Ovary (tissue), 9 donors: ENCODE measurements around the gene SLC1A3. TPM values are rescaled to one million over a fixed set of nuclear protein-coding genes. Genes with fewer than 3 reads are reported as not detected.

Experiments
- DNase-seq, 5 donors: peaks; one replicate each; pipeline ENCODE4 v3.0.0-alpha.2; 2019 to 2020
- H3K27ac ChIP-seq, 2 donors: fragments of 200-600 bp; one replicate each; pipeline versions ENCODE4 v1.5.1 to v1.8.0; 2019 to 2022
- H3K27me3 ChIP-seq: fragments of 200-600 bp; one replicate; pipeline ENCODE4 v1.8.0; 2022
- H3K36me3 ChIP-seq: fragments of 200-600 bp; sonication (generic); one replicate; pipeline ENCODE4 v1.5.1; 2019
- H3K4me1 ChIP-seq: one replicate; pipeline ENCODE4 v1.8.1; 2013; ENCODE audit warnings: mild to moderate bottlenecking, moderate library complexity; ENCODE audit not compliant: insufficient read depth
- H3K4me3 ChIP-seq: fragments of 200-600 bp; sonication (generic); one replicate; pipeline ENCODE4 v1.5.1; 2017
- H3K9me3 ChIP-seq, 2 donors: fragments of 200-600 bp in 1 of 2; sonication (generic) in 1 of 2; one replicate each; pipeline versions ENCODE4 v1.5.1 to v1.8.1; 2013 to 2019; ENCODE audit warnings: mild to moderate bottlenecking in 1 of 2, moderate library complexity in 1 of 2
- EP300 ChIP-seq: sonication (generic); formaldehyde crosslinking; IDR thresholded peaks from one replicate; pipeline ENCODE4 v1.6.1; 2017; ENCODE audit warnings: antibody characterized with exemption
- POLR2A ChIP-seq: fragments of 450-650 bp; IDR thresholded peaks from one replicate; pipeline ENCODE4 v1.6.1; 2017; ENCODE audit warnings: antibody characterized with exemption, mild to moderate bottlenecking, moderate library complexity
- WGBS, 3 donors: extraction: QIAGEN DNeasy Blood & Tissue Kit in 1 of 3; methylation state at CpG; one replicate each; pipeline versions ENCODE4 v1.1.5 to v1.1.7; 2013 to 2017; 5-methylcytosine and 5-hydroxymethylcytosine counted together
- intact Hi-C, 4 donors: fragments of 100-400 bp; cut with DNase I; formaldehyde crosslinking; loops; one replicate each; pipeline versions ENCODE4 v1.11.0 to v1.15.1; 2022 to 2023
- polyA plus RNA-seq, 2 donors: library from polyadenylated mRNA; stranded (reverse); fragments of 200-250 nt in 1 of 2; fragments of 350-450 nt in 1 of 2; fragmentation: Illumina TruSeq in 1 of 2; extraction: RNeasy Lipid Tissue Mini Kit (QIAGEN cat#74804) in 1 of 2; gene quantifications; one replicate each; pipeline ENCODE4 v1.2.3, GENCODE V29; 2013 to 2014
- total RNA-seq, 7 donors: library from RNA; depleted of rRNA in 2 of 7; stranded (reverse); fragments of >200 nt in 2 of 7; fragmentation: NEBNext Ultra II Directional in 3 of 7; extraction: Animal tissue kit (Norgen Biotek cat#: 25700) in 3 of 7; gene quantifications; one replicate each; pipeline versions ENCODE4 v1.1.0 to v1.2.4, GENCODE V29; 2016 to 2023
- TF ChIP-seq, protein P1 (sequence below), 3 donors: fragments of 450-650 bp in 2 of 3; fragments of 200-600 bp in 1 of 3; IDR thresholded peaks; one replicate each; pipeline versions ENCODE4 v1.5.1 to v1.8.0; 2016 to 2022; ENCODE audit warnings: antibody characterized with exemption in 3 of 3, mild to moderate bottlenecking in 1 of 3
- donor health status: DM: no; HTN: no; CAD: no; lungs with moderate emphysema.
- donor health status: DM: no; HTN: no; CAD: no.
- donor health status: Bipolar disorder and iron deficiency.
- donor health status: DM: yes; HTN: yes; CAD: no.
- donor health status: DM: no; HTN: no; CAD: no.
- donor health status: DM: yes; HTN: yes; CAD: no.

The SLC1A3 gene
- total and polyA plus RNA-seq, 9 donors = 5.2 to 72.3 (median 36.7) TPM

DNA sequence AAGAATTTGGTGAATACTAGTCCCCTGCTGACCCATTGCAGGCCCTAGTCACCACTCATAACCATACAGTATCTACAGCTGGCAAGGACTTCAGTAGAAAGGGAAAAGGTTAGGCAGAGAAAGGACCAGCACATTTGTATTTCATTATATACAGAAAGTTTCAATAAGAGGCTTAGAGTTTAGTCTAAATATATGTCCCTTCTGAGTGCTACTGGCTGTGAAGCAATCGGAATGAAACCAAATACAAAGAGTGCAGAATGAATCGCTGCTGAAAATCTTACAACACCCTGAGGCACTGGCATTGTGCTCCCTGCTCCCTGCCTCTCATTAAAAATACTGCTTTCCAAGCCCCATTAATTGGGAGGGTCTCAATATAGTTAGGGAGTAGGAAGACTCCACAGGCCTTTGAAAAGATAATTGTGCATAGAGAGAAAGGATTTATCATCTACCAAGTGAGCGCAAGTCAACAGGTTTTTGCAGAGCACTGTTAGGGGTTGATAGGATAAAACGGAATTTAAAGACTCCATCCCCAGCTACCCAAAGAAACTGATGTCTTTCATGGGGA is 110.8 kb downstream of the SLC1A3 start:
- Histone ChIP-seq H3K27ac (no peak overlapping the region), H3K4me1 (no peaks in the 10 kb centered on the region), H3K36me3 (no peaks in the 10 kb centered on the region), H3K4me3 (no peak overlapping the region), H3K27me3 (no peaks in the 10 kb centered on the region), H3K9me3 (no peaks in the 10 kb centered on the region)
- TF ChIP-seq, protein P1, sequence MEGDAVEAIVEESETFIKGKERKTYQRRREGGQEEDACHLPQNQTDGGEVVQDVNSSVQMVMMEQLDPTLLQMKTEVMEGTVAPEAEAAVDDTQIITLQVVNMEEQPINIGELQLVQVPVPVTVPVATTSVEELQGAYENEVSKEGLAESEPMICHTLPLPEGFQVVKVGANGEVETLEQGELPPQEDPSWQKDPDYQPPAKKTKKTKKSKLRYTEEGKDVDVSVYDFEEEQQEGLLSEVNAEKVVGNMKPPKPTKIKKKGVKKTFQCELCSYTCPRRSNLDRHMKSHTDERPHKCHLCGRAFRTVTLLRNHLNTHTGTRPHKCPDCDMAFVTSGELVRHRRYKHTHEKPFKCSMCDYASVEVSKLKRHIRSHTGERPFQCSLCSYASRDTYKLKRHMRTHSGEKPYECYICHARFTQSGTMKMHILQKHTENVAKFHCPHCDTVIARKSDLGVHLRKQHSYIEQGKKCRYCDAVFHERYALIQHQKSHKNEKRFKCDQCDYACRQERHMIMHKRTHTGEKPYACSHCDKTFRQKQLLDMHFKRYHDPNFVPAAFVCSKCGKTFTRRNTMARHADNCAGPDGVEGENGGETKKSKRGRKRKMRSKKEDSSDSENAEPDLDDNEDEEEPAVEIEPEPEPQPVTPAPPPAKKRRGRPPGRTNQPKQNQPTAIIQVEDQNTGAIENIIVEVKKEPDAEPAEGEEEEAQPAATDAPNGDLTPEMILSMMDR (IDR thresholded peaks at IDR 0.05) = no peak
- TF ChIP-seq EP300 (no peak), POLR2A (no peak)
- no peak for DNase-seq
- WGBS, 3 donors = 66 to 71% (median 68%) methylated on average over 4 of the region's 4 CpGs
- intact Hi-C loops = no loop called here

DNA sequence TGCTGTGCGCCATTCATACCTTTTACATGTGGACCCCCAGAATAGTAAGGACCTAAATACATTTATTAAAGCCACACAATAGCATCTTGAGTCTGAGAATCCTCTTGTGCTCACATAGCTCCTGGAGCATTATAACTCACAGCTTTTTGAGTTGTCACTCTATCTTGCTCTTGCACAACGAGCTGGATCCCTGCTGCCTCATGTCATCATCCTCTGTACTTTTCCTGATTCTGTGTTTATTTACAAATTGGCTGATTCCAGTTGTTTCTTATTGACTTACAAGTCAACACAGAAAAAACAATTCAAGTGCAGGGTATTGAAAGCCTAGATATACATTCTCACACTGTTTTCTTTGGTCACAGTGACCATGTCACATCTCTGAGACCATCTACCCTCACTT is 112.9 kb downstream of the SLC1A3 start:
- no peaks in the 10 kb centered on the region for H3K27me3 ChIP-seq
- TF ChIP-seq EP300 (no peak), POLR2A (no peak)
- TF ChIP-seq, protein P1 (IDR thresholded peaks at IDR 0.05) = no peak
- intact Hi-C loops = no loop called here
- no peak overlapping the region for H3K4me3 ChIP-seq
- DNase-seq = no peak
- no peaks in the 10 kb centered on the region for H3K9me3 ChIP-seq
- H3K36me3 ChIP-seq = no peaks in the 10 kb centered on the region
- H3K27ac ChIP-seq = no peak overlapping the region
- 73 to 75% (median 74%) methylated on average over 2 of the region's 2 CpGs for WGBS, 3 donors
- no peaks in the 10 kb centered on the region for H3K4me1 ChIP-seq

DNA sequence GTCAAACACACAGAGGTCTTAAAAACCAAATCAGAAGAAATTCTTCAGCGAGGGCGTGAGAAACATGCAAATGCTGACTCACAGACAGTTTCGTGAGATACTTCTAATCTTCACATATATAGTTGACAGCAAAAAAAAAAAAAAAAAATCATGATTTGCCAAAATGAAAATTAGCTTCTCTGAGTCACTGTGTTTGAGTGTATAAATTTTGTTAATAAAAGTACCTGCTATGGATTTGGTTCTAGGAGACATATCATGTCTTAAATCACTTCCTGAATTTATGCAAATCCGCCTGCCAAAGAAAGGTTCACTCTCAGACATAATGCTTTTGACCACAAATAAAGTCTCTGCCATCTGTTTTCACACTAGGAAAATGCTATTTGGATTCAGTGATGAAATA is 114.3 kb downstream of the SLC1A3 start:
- TF ChIP-seq, protein P1 (IDR thresholded peaks at IDR 0.05) = no peak
- TF ChIP-seq EP300 (no peak), POLR2A (no peak)

DNA sequence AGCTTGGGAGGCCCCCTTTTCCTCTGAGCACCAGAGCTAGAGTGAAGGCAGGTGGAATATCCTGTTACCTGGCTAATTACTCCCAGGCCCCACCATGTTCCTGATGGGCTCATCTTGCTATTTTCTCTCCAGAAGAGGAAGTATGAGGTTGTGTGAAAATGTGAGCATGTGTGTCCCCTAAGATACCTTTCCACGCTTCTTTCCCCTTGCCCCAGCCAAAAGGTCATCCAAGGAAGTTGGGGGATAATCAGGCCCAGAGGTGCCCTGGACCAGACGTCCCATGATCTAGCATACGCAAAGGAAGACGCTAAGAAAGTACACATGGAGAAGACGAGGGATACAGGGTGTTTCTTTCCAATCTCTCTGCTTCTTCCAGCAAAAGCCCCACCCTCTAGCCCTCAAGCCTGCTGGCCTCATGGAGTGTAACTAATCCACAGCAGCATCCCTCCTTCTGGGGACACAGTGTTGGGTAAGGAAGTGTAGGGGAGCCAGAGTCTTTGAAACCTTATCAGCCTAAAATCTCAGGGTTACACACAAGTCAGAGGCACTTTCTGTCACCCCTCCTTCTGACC is 115.3 kb downstream of the SLC1A3 start:
- no peak for DNase-seq
- TF ChIP-seq POLR2A (no peak), EP300 (no peak)
- TF ChIP-seq, protein P1 (IDR thresholded peaks at IDR 0.05) = no peak
- H3K9me3 ChIP-seq = no peaks in the 10 kb centered on the region
- H3K27ac ChIP-seq = no peak overlapping the region
- no peak overlapping the region for H3K4me3 ChIP-seq
- H3K36me3 ChIP-seq = no peaks in the 10 kb centered on the region
- H3K27me3 ChIP-seq = no peaks in the 10 kb centered on the region
- intact Hi-C loops = no loop called here
- 77 to 82% (median 77%) methylated on average over 5 of the region's 5 CpGs for WGBS, 3 donors
- no peaks in the 10 kb centered on the region for H3K4me1 ChIP-seq

More for the DNA sequence above, 114.3 kb downstream of the SLC1A3 start:
- Histone ChIP-seq H3K4me1 (no peaks in the 10 kb centered on the region), H3K36me3 (no peaks in the 10 kb centered on the region), H3K9me3 (no peaks in the 10 kb centered on the region), H3K27ac (no peak overlapping the region), H3K4me3 (no peak overlapping the region), H3K27me3 (no peaks in the 10 kb centered on the region)
- DNase-seq = no peak
- 63 to 68% (median 67%) methylated on average over 4 of the region's 4 CpGs for whole genome bisulfite sequencing, 3 donors
- intact Hi-C loops = no loop called here
